Heart right ventricle (tissue), 16 donors: Measurements from ENCODE around the gene ZNF747. TPM values are rescaled to one million over a fixed set of nuclear protein-coding genes. Genes with fewer than 3 reads are reported as not detected.

Experiments used
- ATAC-seq, 8 donors: fragments of 200-7000 bp; cut with Tn5 transposase; one replicate each; pipeline ENCODE4 v1.9.1; 2020; ENCODE audit warnings: mild to moderate bottlenecking in 8 of 8, moderate library complexity in 8 of 8, moderate number of reproducible peaks in 1 of 8
- DNase-seq, 2 donors: peaks; one replicate each; pipeline ENCODE4 v3.0.0-alpha.2; 2020
- H3K27ac ChIP-seq, 10 donors: fragments of 200-600 bp; sonication (generic) in 2 of 10; one replicate each; pipeline versions ENCODE4 v1.5.0 to v1.8.0; 2020 to 2022; ENCODE audit warnings: mild to moderate bottlenecking in 3 of 10
- H3K27me3 ChIP-seq, 7 donors: fragments of 200-600 bp; one replicate each; pipeline ENCODE4 v1.8.0; 2021 to 2022; ENCODE audit warnings: mild to moderate bottlenecking in 2 of 7
- H3K36me3 ChIP-seq, 9 donors: fragments of 200-600 bp; sonication (generic) in 1 of 9; one replicate each; pipeline versions ENCODE4 v1.5.0 to v1.8.0; 2020 to 2022; ENCODE audit warnings: mild to moderate bottlenecking in 2 of 9
- H3K4me1 ChIP-seq, 9 donors: fragments of 200-600 bp; sonication (generic) in 1 of 9; one replicate each; pipeline versions ENCODE4 v1.5.0 to v1.8.0; 2020 to 2022; ENCODE audit warnings: mild to moderate bottlenecking in 4 of 9
- H3K4me3 ChIP-seq, 10 donors: fragments of 200-600 bp; sonication (generic) in 2 of 10; one replicate each; pipeline versions ENCODE4 v1.5.0 to v1.8.0; 2020 to 2022; ENCODE audit warnings: mild to moderate bottlenecking in 7 of 10, moderate library complexity in 2 of 10
- H3K9me3 ChIP-seq, 11 donors: fragments of 200-600 bp in 10 of 11; sonication (generic) in 2 of 11; one replicate each; pipeline versions ENCODE4 v1.5.0 to v1.8.0; 2013 to 2022; ENCODE audit warnings: mild to moderate bottlenecking in 2 of 11, control low read depth in 1 of 11, moderate library complexity in 1 of 11
- WGBS, 2 donors: extraction: QIAGEN DNeasy Blood & Tissue Kit; methylation state at CpG; one replicate each; pipeline ENCODE4 v1.1.7; 2013; ENCODE audit warnings: inconsistent platforms in 1 of 2; 5-methylcytosine and 5-hydroxymethylcytosine counted together
- intact Hi-C, 10 donors: fragments of 100-400 bp; cut with DNase I; formaldehyde crosslinking; loops; one replicate each; pipeline versions ENCODE4 v1.11.1 to v1.14.2; 2022
- polyA plus RNA-seq, 2 donors: library from polyadenylated mRNA; stranded (reverse); fragments of 200-250 nt; gene quantifications; one replicate each; pipeline ENCODE4 v1.2.3, GENCODE V29; 2013
- total RNA-seq, 10 donors: library from RNA; stranded (reverse); fragmentation: NEBNext Ultra II Directional in 3 of 10; extraction: Animal tissue kit (Norgen Biotek cat#: 25700) in 3 of 10; gene quantifications; one replicate each; pipeline versions ENCODE4 v1.2.1 to v1.2.4, GENCODE V29; 2021 to 2023
- TF ChIP-seq, protein P1 (sequence below), 9 donors: fragments of 200-600 bp; sonication (generic) in 2 of 9; IDR thresholded peaks; one replicate each; pipeline versions ENCODE4 v1.5.0 to v1.8.0; 2021 to 2022; ENCODE audit warnings: antibody characterized with exemption in 9 of 9, mild to moderate bottlenecking in 5 of 9, moderate library complexity in 1 of 9
- donor health status: Arrhythmogenic right ventricular cardiomyopathy.
- donor health status: ischemic (EF 13 %, LVEDD 7.1; RV severe dilation, severe dysfunction).
- donor health status: healthy with polysubstance abuse.
- donor health status: DM: no; HTN: yes; CAD: no.
- donor health status: DM: no; HTN: no; CAD: no.
- donor health status: ischemic (EF 25% LVEDD 6.9; RV normal size, moderate dysfunction).
- donor health status: ischemic (EF 25% LVEDD 5.7; RV mildly dilated, moderate dysfunction).
- donor health status: healthy.
- donor health status: DM: yes; HTN: yes; CAD: no.
- donor health status: Ischemic cardiomyopathy.
- donor health status: ischemic (EF 35%, LVEDD 5.7; RV mildly dilated, moderate dysfunction).
- donor health status: nonischemic (EF 11% LVEDD 7.7; RV severe dilation, severe dysfunction).
- donor health status: DM: yes; HTN: yes; CAD: no.
- donor health status: PGD.
- donor health status: ischemic (EF 29% LVEDD 5.4; RV normal size, mild dysfunction).
- donor health status: nonischemic (EF 23%, LVEDD 6.1; RV moderate dilation, normal function).

ZNF747 gene
- total and polyA plus RNA-seq, 12 donors = 8.5 to 14.3 (median 10.5) TPM

DNA sequence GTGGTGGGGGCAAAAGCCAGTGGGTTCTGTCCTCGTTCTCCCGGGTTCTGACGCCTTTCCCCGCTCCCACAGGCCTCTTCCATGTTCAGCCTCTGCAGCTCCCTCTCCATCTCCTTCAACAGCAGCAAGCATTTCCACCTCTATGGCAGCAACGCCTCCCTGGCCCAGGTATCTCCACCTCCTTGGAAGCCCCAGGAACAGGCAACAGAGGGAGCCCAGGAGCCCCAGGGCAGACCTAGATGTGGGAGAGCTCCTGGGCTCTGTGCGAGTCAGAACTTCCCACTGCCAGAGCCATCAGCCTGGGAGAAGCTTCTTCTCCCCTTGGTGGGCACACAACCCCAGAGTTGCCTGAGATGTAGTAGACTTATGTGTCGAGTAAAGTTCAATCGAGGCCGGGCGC lies 16.1 kb downstream of the ZNF747 start:
- H3K4me3 ChIP-seq = no peak overlapping the region
- ATAC-seq = no peak
- H3K36me3 ChIP-seq = peaks cover 0 to 76% (median 0%) of the 10 kb centered on the region in 9 donors
- no peaks in the 10 kb centered on the region for H3K27me3 ChIP-seq
- whole genome bisulfite sequencing, 2 donors = 86% methylated on average over 10 of the region's 10 CpGs
- TF ChIP-seq, protein P1, sequence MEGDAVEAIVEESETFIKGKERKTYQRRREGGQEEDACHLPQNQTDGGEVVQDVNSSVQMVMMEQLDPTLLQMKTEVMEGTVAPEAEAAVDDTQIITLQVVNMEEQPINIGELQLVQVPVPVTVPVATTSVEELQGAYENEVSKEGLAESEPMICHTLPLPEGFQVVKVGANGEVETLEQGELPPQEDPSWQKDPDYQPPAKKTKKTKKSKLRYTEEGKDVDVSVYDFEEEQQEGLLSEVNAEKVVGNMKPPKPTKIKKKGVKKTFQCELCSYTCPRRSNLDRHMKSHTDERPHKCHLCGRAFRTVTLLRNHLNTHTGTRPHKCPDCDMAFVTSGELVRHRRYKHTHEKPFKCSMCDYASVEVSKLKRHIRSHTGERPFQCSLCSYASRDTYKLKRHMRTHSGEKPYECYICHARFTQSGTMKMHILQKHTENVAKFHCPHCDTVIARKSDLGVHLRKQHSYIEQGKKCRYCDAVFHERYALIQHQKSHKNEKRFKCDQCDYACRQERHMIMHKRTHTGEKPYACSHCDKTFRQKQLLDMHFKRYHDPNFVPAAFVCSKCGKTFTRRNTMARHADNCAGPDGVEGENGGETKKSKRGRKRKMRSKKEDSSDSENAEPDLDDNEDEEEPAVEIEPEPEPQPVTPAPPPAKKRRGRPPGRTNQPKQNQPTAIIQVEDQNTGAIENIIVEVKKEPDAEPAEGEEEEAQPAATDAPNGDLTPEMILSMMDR (IDR thresholded peaks at IDR 0.05) = no peak
- no peaks in the 10 kb centered on the region for H3K9me3 ChIP-seq
- H3K27ac ChIP-seq = no peak overlapping the region
- peaks cover 0 to 5% (median 0%) of the 10 kb centered on the region in 9 donors for H3K4me1 ChIP-seq
- intact Hi-C loops = loop anchor here in 1 of 10 donors (5.0 kb wide), 1 partner anchor 61 kb away; no protein-coding TSS in a partner anchor
- no peak for DNase-seq

DNA sequence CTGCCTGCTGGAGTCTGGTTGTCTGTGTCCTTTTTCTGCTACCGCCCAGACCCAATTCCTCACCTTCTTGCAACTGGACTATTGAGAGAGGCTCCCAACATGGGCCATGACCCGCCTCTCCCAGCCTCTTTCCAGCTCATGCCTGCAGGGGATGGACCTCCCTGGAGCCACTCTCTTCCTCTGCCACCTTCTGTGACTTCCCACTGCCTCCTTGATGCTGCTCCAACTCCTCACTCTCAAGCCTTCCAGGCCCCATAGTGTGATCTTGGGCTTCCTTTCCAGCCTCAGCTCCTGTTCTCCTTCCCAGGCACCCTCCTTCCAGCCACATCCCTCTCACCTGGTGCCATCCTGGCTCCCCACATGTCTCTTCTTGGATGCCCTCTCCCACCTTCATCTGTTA lies 19.4 kb downstream of the ZNF747 start:
- Histone ChIP-seq H3K36me3 (peaks cover 0 to 99% (median 0%) of the 10 kb centered on the region in 9 donors), H3K27me3 (no peaks in the 10 kb centered on the region), H3K4me3 (no peak overlapping the region), H3K9me3 (no peaks in the 10 kb centered on the region), H3K4me1 (no peaks in the 10 kb centered on the region), H3K27ac (no peak overlapping the region)
- intact Hi-C loops = loop anchor here in 1 of 10 donors (5.0 kb wide), 1 partner anchor 58 kb away; no protein-coding TSS in a partner anchor
- WGBS, 2 donors = 80 to 88% methylated on average over 2 of the region's 2 CpGs
- ATAC-seq (no peak), DNase-seq (no peak)
- TF ChIP-seq, protein P1 (IDR thresholded peaks at IDR 0.05) = no peak

DNA sequence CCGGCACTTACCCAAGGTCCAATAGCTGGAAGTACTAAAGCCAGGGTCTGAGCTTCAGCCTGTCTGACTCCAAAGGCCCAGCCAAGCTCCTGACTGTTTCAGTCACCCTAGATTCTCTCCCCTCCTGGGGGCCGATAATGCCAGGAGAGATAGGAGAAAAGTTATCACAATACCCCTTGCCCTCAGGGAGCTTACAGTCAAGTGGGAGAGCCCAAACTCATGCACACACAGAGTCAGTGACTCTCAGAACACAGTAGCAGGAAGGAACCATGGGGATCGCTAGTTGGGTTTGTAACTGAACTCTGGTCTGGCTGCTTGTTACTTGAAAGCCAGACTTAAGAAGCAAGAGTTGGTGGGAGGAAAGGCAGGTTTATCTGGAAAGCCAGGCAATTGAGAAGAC lies 23.1 kb downstream of the ZNF747 start:
- intact Hi-C loops = no loop called here
- H3K27me3 ChIP-seq = no peaks in the 10 kb centered on the region
- H3K27ac ChIP-seq = no peak overlapping the region
- TF ChIP-seq, protein P1 (IDR thresholded peaks at IDR 0.05) = no peak
- no peaks in the 10 kb centered on the region for H3K4me1 ChIP-seq
- no peak for ATAC-seq
- 86 to 92% methylated on average over 3 of the region's 3 CpGs for WGBS, 2 donors
- H3K4me3 ChIP-seq = no peak overlapping the region
- peaks cover 0 to 96% (median 0%) of the 10 kb centered on the region in 9 donors for H3K36me3 ChIP-seq
- DNase-seq = no peak
- no peaks in the 10 kb centered on the region for H3K9me3 ChIP-seq

DNA sequence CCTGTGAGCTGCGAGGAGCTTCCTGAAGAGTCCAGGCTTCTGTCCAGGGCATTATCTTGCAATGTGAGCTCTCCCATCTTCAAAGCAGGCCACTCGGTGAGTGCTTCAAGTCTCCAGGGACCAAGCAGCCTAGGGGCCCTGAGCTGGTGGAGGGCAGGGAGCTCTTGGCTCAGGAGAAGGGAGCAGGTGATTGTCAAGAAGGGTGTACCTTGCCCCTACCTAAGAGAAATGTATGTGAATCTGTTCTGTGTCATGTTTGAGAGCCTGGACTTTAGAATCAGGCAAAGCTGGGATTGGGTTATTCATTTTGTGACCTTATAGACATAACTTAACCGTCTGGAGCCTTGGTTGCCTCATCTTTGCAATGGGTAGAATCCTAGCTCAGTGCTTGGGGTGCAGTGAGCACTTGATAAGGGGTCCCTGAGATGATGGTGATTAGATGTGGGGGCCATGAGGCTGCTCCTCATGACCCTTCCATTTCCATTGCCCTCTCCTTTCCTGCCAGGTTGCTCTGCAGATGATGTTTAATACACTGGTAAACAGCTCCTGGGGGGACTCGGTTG lies 24.2 kb downstream of the ZNF747 start:
- no peak for DNase-seq
- ATAC-seq = no peak
- Histone ChIP-seq H3K27ac (no peak overlapping the region), H3K36me3 (peaks cover 0 to 91% (median 0%) of the 10 kb centered on the region in 9 donors), H3K4me1 (no peaks in the 10 kb centered on the region), H3K4me3 (no peak overlapping the region), H3K27me3 (no peaks in the 10 kb centered on the region), H3K9me3 (no peaks in the 10 kb centered on the region)
- intact Hi-C loops = no loop called here
- 56 to 57% methylated on average over 4 of the region's 4 CpGs for WGBS, 2 donors
- TF ChIP-seq, protein P1 (IDR thresholded peaks at IDR 0.05) = no peak
